H1 (cell line): ENCODE measurements around the gene THAP11. TPM values are rescaled to one million over a fixed set of nuclear protein-coding genes. Genes with fewer than 3 reads are reported as not detected.

Source experiments
- ASH2L ChIP-seq: fragments of 200-600, 300-600 bp; sonication (generic); IDR thresholded peaks from one replicate; pipeline ENCODE4 v1.7.1; 2017; ENCODE audit warnings: low read length
- ATF2 ChIP-seq: IDR thresholded peaks from 2 replicates; pipeline ENCODE4 v1.6.1; 2012; ENCODE audit warnings: low read length, inconsistent platforms
- CBX5 ChIP-seq: fragments of 300-800, 300-1000 bp; sonication (generic); IDR thresholded peaks from 2 replicates; pipeline ENCODE4 v1.7.1; 2016; ENCODE audit warnings: antibody characterized with exemption, low read length, low read depth
- CHD7 ChIP-seq: fragments of 300-600 bp; sonication (generic); IDR thresholded peaks from 2 replicates; pipeline ENCODE4 v1.7.1; 2012; ENCODE audit warnings: low read length, moderate library complexity, mild to moderate bottlenecking, inconsistent platforms; ENCODE audit not compliant: insufficient replicate concordance
- CTBP2 ChIP-seq: IDR thresholded peaks from 2 replicates; pipeline ENCODE4 v1.7.0; 2011; ENCODE audit warnings: borderline replicate concordance, mild to moderate bottlenecking, moderate library complexity, mixed read lengths, low read length; ENCODE audit not compliant: insufficient read depth, insufficient read length
- EZH2 ChIP-seq: fragments of 200-600 bp; sonication (generic); IDR thresholded peaks from 2 replicates; pipeline ENCODE4 v1.7.1; 2012; ENCODE audit warnings: low read depth, mild to moderate bottlenecking, moderate library complexity, low read length, inconsistent platforms; ENCODE audit not compliant: severe bottlenecking
- POLR2AphosphoS5 ChIP-seq: IDR thresholded peaks from 2 replicates; pipeline ENCODE4 v1.6.1; 2011; ENCODE audit warnings: low read depth, low read length
- RFX5 ChIP-seq: IDR thresholded peaks from 2 replicates; pipeline ENCODE4 v1.6.1; 2011; ENCODE audit warnings: low read depth, low read length, improper control_type of control experiment, borderline replicate concordance
- polyA plus RNA-seq, 7 experiments: library from polyadenylated mRNA; depleted of rRNA in 3 of 7; stranded (reverse) in 5 of 7; unstranded in 2 of 7; fragments of >200 nt in 5 of 7; fragments of 200-250 nt in 2 of 7; gene quantifications; 1 replicate in 5 of 7; 2 replicates in 1 of 7; 4 replicates in 1 of 7; pipeline versions ENCODE4 v1.2.1 to v1.2.3, GENCODE V29; 2011 to 2013; ENCODE audit warnings: missing spikeins in 2 of 7, mixed read lengths in 2 of 7
- total RNA-seq: library from RNA; stranded (reverse); fragmentation: NEBNext Ultra II Directional; extraction: Animal tissue kit (Norgen Biotek cat#: 25700); gene quantifications from 2 replicates; pipeline ENCODE4 v1.2.1, GENCODE V29; 2021

THAP11 gene
- total and polyA plus RNA-seq, 2 of the 8 experiments (the other 6 are each of a cell fraction or from before 2014, with no cell fraction given), result 50.8 to 54.8 TPM

- TF ChIP-seq CHD7 (no peak), CTBP2 (no peak), RFX5 (no peak), EZH2 (no peak), POLR2AphosphoS5 (no peak), ATF2 (no peak), CBX5 (no peak), ASH2L (no peak)
Observed at GRCh38 chr16:67803894-67804293, 38.2 kb upstream of the THAP11 start (continued).
